C1 segment of cervical spinal cord (tissue), 14 donors: ENCODE data around the gene IQGAP1.
"Not testable (repeated sequence)": the region's sequence is repeated elsewhere in the genome, so short reads cannot be mapped to it uniquely, and the experiment has no call there.

ENCODE experiments used
- DNase-seq, 14 donors: peaks; one replicate each; lab custom pipeline; 2025; lab: John Stamatoyannopoulos, UW

IQGAP1 gene

DNA sequence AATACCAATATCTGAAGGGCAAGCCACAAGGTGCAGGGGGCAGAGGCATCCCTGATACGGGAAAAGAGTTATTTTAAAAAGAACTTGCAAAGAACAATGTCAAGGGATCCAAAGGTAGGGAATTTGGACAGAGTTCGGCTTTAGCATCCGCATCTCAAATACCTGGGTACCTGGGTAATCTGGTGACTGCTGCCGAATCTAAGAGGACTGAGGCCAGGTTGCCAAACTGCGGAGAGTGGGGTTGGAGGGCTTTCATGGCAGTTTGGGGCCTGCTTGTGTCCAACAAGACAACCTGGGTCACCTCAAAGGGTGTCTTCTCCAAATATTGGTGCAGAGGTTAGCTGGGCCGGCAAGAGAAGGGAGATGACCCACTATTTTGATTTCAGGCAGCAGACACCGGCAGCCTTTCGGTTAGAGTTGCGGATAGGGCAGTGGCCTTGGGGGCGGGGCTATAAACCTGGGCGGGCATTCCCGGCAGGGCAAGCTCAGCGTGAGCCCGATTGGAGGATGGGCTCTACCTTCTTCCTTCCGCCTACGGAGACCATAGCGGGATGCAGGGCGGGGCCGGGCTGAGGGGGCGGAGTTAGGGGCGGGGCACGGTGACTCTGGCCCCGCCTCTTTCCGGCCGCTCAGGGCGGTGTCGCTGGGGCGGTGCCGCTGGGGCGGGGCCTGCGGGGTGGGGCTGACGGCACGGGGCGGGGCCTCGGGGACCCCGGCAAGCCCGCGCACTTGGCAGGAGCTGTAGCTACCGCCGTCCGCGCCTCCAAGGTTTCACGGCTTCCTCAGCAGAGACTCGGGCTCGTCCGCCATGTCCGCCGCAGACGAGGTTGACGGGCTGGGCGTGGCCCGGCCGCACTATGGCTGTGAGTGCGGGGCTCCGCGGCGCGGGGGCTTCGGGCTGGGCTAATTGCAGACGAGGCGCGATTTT lies at the start of gene IQGAP1:
Gene IQGAP1 (plus strand): TSS at position 709 of the 928 bp plus-strand sequence. CDS start 100 bp downstream, at position 809.
- peak; percentile 34 to 97 (median 91) for DNase-seq

DNA sequence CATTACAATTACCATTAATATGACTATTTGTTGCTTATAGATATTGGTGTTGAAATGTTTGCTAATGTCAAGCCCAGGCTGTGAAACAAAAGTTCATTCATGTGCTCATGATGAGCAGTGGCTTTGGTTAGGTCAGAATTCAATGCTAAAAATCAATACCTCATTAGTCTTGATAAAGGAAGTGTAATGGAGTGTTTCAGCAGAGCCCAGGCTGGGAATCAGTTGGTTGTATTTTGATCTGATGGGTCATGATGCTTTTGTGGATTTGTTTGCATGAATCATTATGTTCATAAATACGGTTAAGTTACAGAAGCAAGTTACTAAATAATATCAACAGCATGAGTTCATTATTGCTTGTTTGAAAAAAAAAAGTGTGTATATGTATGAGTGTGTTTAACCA lies 49.5 kb upstream of the IQGAP1 start:
- no peak for DNase-seq

GRCh38 chr15:90340345-90340744 lies 47.7 kb upstream of the IQGAP1 start:
- no peak for DNase-seq

- DNase-seq: no peak
These were observed 44.7 kb upstream of the IQGAP1 start for GRCh38 chr15:90343302-90343790.

GRCh38 chr15:90344662-90345061 lies 43.4 kb upstream of the IQGAP1 start:
- no peak for DNase-seq

GRCh38 chr15:90345857-90346256 lies 42.2 kb upstream of the IQGAP1 start:
- DNase-seq: no peak

DNA sequence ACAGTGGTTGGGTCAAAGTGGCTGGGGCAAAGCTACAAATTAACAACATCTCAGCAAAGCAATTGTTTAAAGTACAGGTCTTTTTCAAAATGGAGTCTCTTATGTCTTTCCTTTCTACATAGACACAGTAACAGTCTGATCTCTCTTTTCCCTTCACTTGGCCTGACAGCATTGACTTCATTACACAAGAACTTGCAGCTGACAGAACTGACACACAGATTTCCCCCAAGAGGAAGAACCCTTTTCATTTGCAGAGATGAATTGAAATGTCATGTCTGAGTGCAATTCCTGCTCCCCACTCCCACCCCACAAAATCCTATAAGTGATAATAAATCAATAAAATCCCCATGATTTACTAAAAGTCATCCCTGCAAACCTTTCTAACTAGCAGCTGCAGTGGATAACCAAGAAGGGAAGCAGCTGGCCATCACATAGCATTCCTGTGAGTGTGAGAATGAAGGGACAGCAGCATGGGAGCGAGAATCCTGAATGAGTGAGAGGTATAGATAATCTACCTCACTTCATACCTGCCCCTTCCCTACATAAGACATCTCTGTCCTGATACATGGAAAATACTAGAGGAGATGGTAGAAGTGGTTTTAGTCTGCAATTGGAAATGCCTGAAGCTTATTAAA lies 40.5 kb upstream of the IQGAP1 start:
- DNase-seq: not testable (repeated sequence)

DNA sequence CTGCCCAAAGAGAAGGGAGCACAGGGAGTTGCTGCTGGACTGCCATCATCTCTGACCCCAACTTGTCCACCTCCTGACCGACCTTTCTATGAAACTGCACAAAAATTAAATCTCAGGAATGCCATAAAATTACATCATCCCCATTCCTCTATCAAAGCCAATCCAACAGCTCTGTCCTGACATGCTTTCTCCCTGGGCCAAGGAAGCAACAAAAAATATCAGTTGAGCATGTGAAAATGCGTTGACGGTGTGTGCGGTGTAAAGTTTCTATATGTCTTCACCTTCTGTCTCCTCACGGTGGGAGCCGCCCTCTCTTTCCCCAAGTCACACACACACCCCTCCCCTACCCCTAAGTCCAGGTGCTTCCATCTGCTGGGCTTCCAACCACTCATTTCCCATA lies 39.6 kb upstream of the IQGAP1 start:
- DNase-seq: no peak

DNA sequence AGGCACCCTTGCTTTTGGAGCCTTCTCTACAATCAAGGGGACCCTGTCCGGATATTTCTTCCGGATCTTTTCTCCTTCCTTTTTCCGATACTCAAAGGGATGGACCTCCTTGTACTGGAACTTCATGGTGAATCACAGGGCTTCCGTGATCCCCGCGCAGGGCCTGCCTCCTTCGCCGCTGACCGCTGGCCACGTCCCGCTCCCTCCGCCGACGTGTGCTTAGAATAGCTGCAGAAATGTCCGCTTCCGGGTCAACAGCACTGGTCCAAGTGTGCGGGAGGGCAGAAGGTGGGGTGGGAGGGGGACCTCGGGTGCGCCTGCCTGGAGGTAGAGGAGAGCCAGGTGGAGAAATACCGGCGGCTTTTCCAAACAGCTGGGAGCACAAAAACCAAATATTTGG lies 39.0 kb upstream of the IQGAP1 start:
- DNase-seq: no peak

DNA sequence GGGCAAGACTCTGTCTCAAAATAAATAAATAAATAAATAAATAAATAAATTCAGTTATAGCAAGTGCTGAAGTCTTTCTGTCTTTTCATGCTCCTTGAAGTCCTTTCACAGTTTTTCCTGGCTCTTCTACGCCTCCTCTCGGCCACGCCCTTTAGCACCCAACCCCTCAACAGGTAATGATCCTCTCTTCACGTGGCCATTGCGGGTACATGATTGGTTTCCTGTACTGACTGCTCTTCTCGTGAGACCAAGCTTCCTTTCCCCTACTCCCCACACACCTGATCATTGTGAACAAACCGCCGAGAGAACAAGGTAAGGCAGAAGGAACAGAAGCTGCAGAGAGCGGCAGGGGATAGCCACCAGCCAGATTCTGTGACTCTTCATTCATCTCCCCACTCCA lies 38.2 kb upstream of the IQGAP1 start:
- no peak for DNase-seq

DNA sequence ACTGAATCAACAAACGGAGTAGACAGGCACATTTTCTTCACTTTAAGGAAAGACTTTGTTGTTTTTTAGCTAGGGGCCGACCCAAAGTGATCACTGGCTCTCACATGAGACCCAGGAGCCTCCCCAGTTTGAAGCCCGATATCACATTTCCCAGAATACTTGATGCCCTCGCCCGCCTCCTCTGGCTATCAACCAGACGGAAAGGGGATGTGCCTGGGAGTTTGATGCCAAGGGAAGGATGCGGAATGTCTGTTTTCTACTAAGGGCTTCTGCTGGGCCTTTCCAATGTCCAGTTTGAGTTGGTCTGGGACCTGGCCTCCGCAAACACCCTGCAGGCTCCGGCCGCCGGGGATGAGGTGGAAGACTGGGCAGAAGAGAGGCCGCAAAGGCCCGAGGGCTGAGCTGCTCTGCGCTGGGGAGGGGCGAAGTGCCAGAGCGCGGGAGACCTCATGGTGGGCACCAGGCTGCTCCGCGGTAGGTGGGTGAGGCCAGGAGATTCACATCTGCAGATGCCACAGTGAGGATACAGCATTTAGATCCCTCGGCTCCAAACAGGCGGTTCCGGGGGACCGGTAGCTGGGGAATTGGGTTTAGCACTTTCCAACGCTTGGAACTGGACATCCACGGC lies 36.4 kb upstream of the IQGAP1 start:
- peak in 1 of 14 donors; percentile 27 for DNase-seq

- DNase-seq: peak; percentile 22 to 97 (median 79)
These were observed 35.7 kb upstream of the IQGAP1 start, which contains the start of gene ZNF774 for GRCh38 chr15:90352107-90352893. Gene ZNF774 (plus strand): TSS chr15:90352284. CDS start chr15:90354661, 2,377 bp downstream.

GRCh38 chr15:90354986-90355385 lies 33.1 kb upstream of the IQGAP1 start:
- DNase-seq: no peak

DNA sequence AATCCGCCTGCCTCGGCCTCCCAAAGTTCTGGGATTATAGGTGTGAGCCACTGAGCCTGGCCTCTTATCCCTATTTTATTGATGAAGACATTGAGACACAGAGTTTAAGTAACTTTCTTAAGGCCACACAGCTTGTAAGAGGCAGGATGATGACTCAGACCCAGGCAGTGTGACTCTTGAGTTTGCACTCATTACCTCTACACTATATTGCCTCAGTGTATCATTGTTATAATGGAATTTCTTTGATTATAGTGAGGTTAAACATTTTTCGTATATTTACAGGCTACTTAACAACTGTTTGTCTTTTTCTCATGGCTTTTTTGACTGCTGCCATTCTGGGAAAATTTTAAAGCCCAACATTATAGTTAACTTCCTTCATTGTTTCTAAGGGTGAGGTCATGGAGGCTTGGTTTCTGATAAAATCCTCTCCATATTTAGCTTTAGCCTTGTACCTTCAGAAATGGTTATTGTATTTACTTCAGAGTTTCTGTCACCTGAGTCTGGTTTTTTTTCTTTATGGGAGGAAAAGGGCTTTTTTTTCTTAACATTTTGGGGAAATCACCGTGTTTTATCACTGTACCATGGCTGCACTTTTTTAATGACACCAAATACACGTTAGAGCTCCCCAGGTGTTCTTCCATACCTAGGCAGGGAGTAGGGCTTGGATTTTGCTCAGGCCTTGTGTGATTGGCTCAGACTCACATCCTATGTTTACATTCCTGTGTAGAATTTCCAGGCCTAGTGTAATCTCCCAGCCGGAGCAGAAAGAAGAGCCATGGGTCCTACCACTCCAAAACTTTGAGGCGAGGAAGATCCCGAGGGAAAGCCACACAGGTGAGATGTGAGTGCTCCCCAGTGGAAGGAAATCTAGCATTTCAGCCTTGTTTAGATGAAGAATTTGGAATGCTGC lies 29.7 kb upstream of the IQGAP1 start:
- no peak for DNase-seq

DNA sequence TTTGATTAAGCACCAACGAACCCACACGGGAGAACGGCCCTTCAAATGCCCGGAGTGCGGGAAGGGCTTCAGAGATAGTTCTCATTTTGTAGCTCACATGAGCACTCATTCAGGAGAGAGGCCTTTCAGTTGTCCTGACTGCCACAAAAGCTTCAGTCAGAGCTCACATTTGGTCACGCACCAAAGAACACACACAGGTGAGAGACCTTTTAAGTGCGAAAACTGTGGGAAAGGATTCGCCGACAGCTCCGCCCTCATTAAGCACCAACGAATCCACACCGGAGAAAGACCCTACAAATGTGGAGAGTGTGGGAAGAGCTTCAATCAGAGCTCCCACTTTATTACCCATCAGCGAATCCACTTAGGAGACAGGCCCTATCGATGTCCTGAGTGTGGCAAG lies 27.3 kb upstream of the IQGAP1 start:
- DNase-seq: no peak

- DNase-seq: no peak
These were observed 25.2 kb upstream of the IQGAP1 start for GRCh38 chr15:90362936-90363212.

GRCh38 chr15:90364251-90364650 lies 23.8 kb upstream of the IQGAP1 start:
- no peak for DNase-seq

GRCh38 chr15:90365414-90366055 lies 22.5 kb upstream of the IQGAP1 start:
- DNase-seq: no peak

- peak in 1 of 14 donors; percentile 9 for DNase-seq
These were observed 20.5 kb upstream of the IQGAP1 start for GRCh38 chr15:90367576-90367975.

DNA sequence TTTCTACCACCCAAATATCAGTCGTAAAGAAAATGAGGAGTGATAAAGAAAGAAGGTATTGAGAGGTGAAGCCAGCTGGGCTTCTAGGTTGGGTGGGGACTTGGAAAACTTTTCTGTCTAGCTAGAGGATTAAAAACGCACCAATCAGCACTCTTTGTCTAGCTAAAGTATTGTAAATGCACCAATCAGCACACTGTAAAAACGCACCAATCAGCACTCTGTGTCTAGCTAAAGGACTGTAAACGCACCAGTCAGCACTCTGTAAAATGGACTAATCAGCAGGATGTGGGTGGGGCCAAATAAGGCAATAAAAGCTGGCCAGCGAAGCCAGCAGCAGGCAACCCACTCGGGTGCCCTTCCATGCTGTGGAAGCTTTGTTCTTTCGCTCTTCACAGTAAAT lies 13.0 kb upstream of the IQGAP1 start:
- no peak for DNase-seq
